Endothelial cell of umbilical vein (primary cell): ENCODE results near the gene APLP2. TPM values are rescaled to one million over a fixed set of nuclear protein-coding genes. Genes with fewer than 3 reads are reported as not detected.

Experiments used
- BruUV-seq: library from RNA; stranded (reverse); fragments of 400-500 nt; replicated peaks from 2 replicates; lab custom pipeline; 2021; lab: Mats Ljungman, UMichigan
- CTCF ChIA-PET: fragments of 300-600, 350-600 bp; sonication (Branson Sonifier 250); formaldehyde crosslinking; loops from one replicate; lab custom pipeline; 2021; ENCODE audit warnings: antibody characterized with exemption, inconsistent platforms; lab: Charles Lee
- POLR2A ChIA-PET: fragments of 300-600, 350-600 bp; sonication (Branson Sonifier 250); formaldehyde crosslinking; loops from one replicate; lab custom pipeline; 2021; ENCODE audit warnings: antibody characterized with exemption, inconsistent platforms; lab: Charles Lee
- DNase-seq: peaks from one replicate; pipeline ENCODE4 v3.0.0-alpha.2; 2011; ENCODE audit warnings: low read depth, low spot score
- FAIRE-seq: peaks from 2 replicates; lab custom pipeline; 2011; peaks lifted over from hg19 to GRCh38; lab: Jason Lieb, UNC
- H2AFZ ChIP-seq: 2 replicates; pipeline ENCODE4 v1.6.0; 2012; ENCODE audit warnings: low read depth, low read length, control low read depth, inconsistent platforms
- H3K27ac ChIP-seq: 2 replicates; pipeline ENCODE4 v1.5.1; 2011; ENCODE audit warnings: low read depth, mild to moderate bottlenecking, control low read depth, low read length, moderate library complexity; ENCODE audit not compliant: insufficient read depth
- H3K27me3 ChIP-seq, 2 experiments: 2 replicates each; pipeline versions ENCODE4 v1.6.0 to v1.6.1; 2011; ENCODE audit warnings: low read length in 2 of 2, mixed read lengths in 1 of 2; ENCODE audit not compliant: control insufficient read depth in 2 of 2, insufficient read depth in 2 of 2
- H3K36me3 ChIP-seq, 2 experiments: 2 replicates in 1 of 2; 3 replicates in 1 of 2; pipeline ENCODE4 v1.5.1; 2011; ENCODE audit warnings: low read length in 2 of 2, mild to moderate bottlenecking in 1 of 2, moderate library complexity in 1 of 2; ENCODE audit not compliant: control insufficient read depth in 2 of 2, insufficient read depth in 2 of 2; ENCODE audit errors: extremely low read depth in 1 of 2
- H3K4me1 ChIP-seq: 3 replicates; pipeline ENCODE4 v1.5.1; 2011; ENCODE audit warnings: mild to moderate bottlenecking, low read length; ENCODE audit not compliant: control insufficient read depth, insufficient read depth; ENCODE audit errors: extremely low read depth
- H3K4me2 ChIP-seq: 2 replicates; pipeline ENCODE4 v1.6.1; 2011; ENCODE audit warnings: low read length, control low read depth, mixed read lengths; ENCODE audit not compliant: insufficient read depth
- H3K4me3 ChIP-seq, 3 experiments: fragments of 200-600 bp in 1 of 3; sonication (generic), shearing (Covaris generic) in 1 of 3; replicated peaks in 1 of 3; 2 replicates each; pipeline ENCODE4 v1.5.1; 2011 to 2016; ENCODE audit warnings: control low read depth in 3 of 3, low read length in 3 of 3, mild to moderate bottlenecking in 2 of 3, inconsistent platforms in 1 of 3, low read depth in 1 of 3, moderate library complexity in 1 of 3; ENCODE audit not compliant: insufficient read depth in 1 of 3
- H3K79me2 ChIP-seq: 2 replicates; pipeline ENCODE4 v1.6.0; 2012; ENCODE audit warnings: low read length, inconsistent platforms; ENCODE audit not compliant: control insufficient read depth, insufficient read depth
- H3K9ac ChIP-seq: replicated peaks from 2 replicates; pipeline ENCODE3; 2011; ENCODE audit warnings: low read length, control low read depth; ENCODE audit not compliant: insufficient read depth; ENCODE audit errors: extremely low read depth
- H3K9me1 ChIP-seq: replicated peaks from 3 replicates; pipeline ENCODE4 v1.6.0; 2011; ENCODE audit warnings: mild to moderate bottlenecking, low read length; ENCODE audit not compliant: control insufficient read depth, insufficient read depth; ENCODE audit errors: extremely low read depth
- H3K9me3 ChIP-seq: replicated peaks from 2 replicates; pipeline ENCODE4 v1.5.1; 2012; ENCODE audit warnings: low read length, inconsistent platforms; ENCODE audit not compliant: control insufficient read depth, insufficient read depth
- H4K20me1 ChIP-seq: replicated peaks from 2 replicates; pipeline ENCODE3; 2011; ENCODE audit warnings: mild to moderate bottlenecking, low read length; ENCODE audit not compliant: control insufficient read depth, insufficient read depth; ENCODE audit errors: extremely low read depth
- CTCF ChIP-seq, 2 donors: IDR thresholded peaks; 1 replicate in 1 of 2; 2 replicates in 1 of 2; pipeline ENCODE4 v1.5.1; 2011; ENCODE audit warnings: low read length in 2 of 2, mild to moderate bottlenecking in 2 of 2, moderate library complexity in 2 of 2, control low read depth in 1 of 2, inconsistent platforms in 1 of 2, low read depth in 1 of 2; ENCODE audit not compliant: insufficient read depth in 1 of 2; ENCODE audit errors: extremely low read depth in 1 of 2
- EZH2 ChIP-seq: IDR thresholded peaks from 2 replicates; pipeline ENCODE4 v1.6.1; 2012; ENCODE audit warnings: borderline replicate concordance, low read depth, mild to moderate bottlenecking, moderate library complexity, low read length, inconsistent platforms; ENCODE audit not compliant: severe bottlenecking
- FOS ChIP-seq: IDR thresholded peaks from 2 replicates; pipeline ENCODE4 v1.6.1; 2011; ENCODE audit warnings: mild to moderate bottlenecking, low read length, moderate library complexity, borderline replicate concordance; ENCODE audit not compliant: insufficient read depth
- GATA2 ChIP-seq: IDR thresholded peaks from 2 replicates; pipeline ENCODE4 v1.7.0; 2011; ENCODE audit warnings: low read depth, mild to moderate bottlenecking, moderate library complexity, mixed read lengths, low read length; ENCODE audit not compliant: insufficient read length, insufficient read depth
- JUN ChIP-seq: IDR thresholded peaks from 2 replicates; pipeline ENCODE4 v1.6.1; 2011; ENCODE audit warnings: borderline replicate concordance, low read depth; ENCODE audit not compliant: insufficient read length, insufficient read depth
- POLR2A ChIP-seq: IDR thresholded peaks from 2 replicates; pipeline ENCODE4 v1.6.1; 2012; ENCODE audit warnings: low read depth, mild to moderate bottlenecking, control low read depth, low read length
- dilution Hi-C: fragments of 300-500 bp; cut with MboI; formaldehyde crosslinking; loops from one replicate; pipeline ENCODE4 v1.15.0; 2019; ENCODE audit warnings: low sequenced_read_pairs; ENCODE audit not compliant: extremely low pct_ligation_motif_present
- intact Hi-C: fragments of 100-400 bp; cut with micrococcal nuclease; formaldehyde crosslinking; loops from one replicate; pipeline ENCODE4 v1.10.0; 2022
- polyA plus RNA-seq, 4 experiments: library from polyadenylated mRNA; depleted of rRNA in 3 of 4; stranded (reverse) in 3 of 4; unstranded in 1 of 4; fragments of >200 nt; gene quantifications; 2 replicates each; pipeline versions ENCODE4 v1.2.1 to v1.2.3, GENCODE V29; 2011 to 2012; ENCODE audit warnings: missing spikeins in 1 of 4
- total RNA-seq: library from RNA; stranded (reverse); gene quantifications from 2 replicates; pipeline ENCODE4 v1.2.3, GENCODE V29; 2021

Gene APLP2
- total and polyA plus RNA-seq, 2 donors (not counting 3 experiments of a cell fraction or from before 2014, with no cell fraction given), result 493 to 543 TPM

GRCh38 chr11:130137999-130138398 is 68.3 kb downstream of the APLP2 start:
- POLR2A ChIA-PET, result no interaction called here
- H3K4me2 ChIP-seq, result no peak overlapping the region

More at GRCh38 chr11:130137999-130138398, 68.3 kb downstream of the APLP2 start:
- dilution Hi-C loops (no loop called here), intact Hi-C loops (no loop called here)
- Histone ChIP-seq H4K20me1 (no peaks in the 10 kb centered on the region), H3K4me3 (no peak overlapping the region), H3K27ac (no peak overlapping the region), H3K79me2 (peaks cover 16% of the 10 kb centered on the region), H2AFZ (no peak overlapping the region), H3K27me3 (no peaks in the 10 kb centered on the region), H3K9me3 (no peaks in the 10 kb centered on the region), H3K9ac (no peak overlapping the region), H3K36me3 (peaks cover 22 to 43% of the 10 kb centered on the region in 2 experiments), H3K4me1 (no peaks in the 10 kb centered on the region), H3K9me1 (no peaks in the 10 kb centered on the region)
- BruUV-seq, result no TSS peak
- TF ChIP-seq GATA2 (no peak), EZH2 (no peak), FOS (no peak), POLR2A (no peak), JUN (no peak), CTCF (IDR thresholded peaks at IDR 0.05; ENCODE audit: extremely low read depth in 1 of 2, insufficient read depth in 1 of 2, low read depth in 1 of 2, low read length in 2 of 2) (no peak)
- CTCF ChIA-PET, result interaction anchor here (0.7 to 2.4 kb wide), 2 partner anchors 146 to 257 kb away, joined by 3 to 9 read pairs; no protein-coding TSS in a partner anchor
- no peak for DNase-seq
- no peak for FAIRE-seq
